RWPE2 (cell line): Measurements from ENCODE around the gene WDR47.
A peak's percentile ranks its signal among the peaks of the same experiment; 100 is the strongest.

ENCODE experiments used
- ATAC-seq: fragments of 200-7000 bp; cut with Tn5 transposase; 3 replicates; pipeline ENCODE4 v1.9.1; 2021; ENCODE audit warnings: low read depth
- DNase-seq: peaks from one replicate; pipeline ENCODE4 v3.0.0-alpha.2; 2020; ENCODE audit warnings: low spot score
- H3K27ac ChIP-seq: fragments of 450-650 bp; 2 replicates; pipeline ENCODE4 v1.5.1; 2017; ENCODE audit warnings: mild to moderate bottlenecking; ENCODE audit not compliant: poor library complexity, severe bottlenecking
- H3K27me3 ChIP-seq: fragments of 250-450 bp; sonication (Bioruptor Pico); 2 replicates; pipeline ENCODE4 v1.5.1; 2021; ENCODE audit warnings: mild to moderate bottlenecking, moderate library complexity; ENCODE audit not compliant: insufficient read depth, poor library complexity, severe bottlenecking
- H3K36me3 ChIP-seq: fragments of 250-450 bp; sonication (Bioruptor Pico); 2 replicates; pipeline ENCODE4 v1.5.1; 2020; ENCODE audit warnings: low read depth, mild to moderate bottlenecking, moderate library complexity
- H3K4me1 ChIP-seq: fragments of 250-450 bp; sonication (Bioruptor Pico); 2 replicates; pipeline ENCODE4 v1.5.1; 2021; ENCODE audit warnings: mild to moderate bottlenecking, moderate library complexity; ENCODE audit not compliant: insufficient read depth, poor library complexity, severe bottlenecking
- H3K4me3 ChIP-seq: fragments of 250-450 bp; sonication (Bioruptor Pico); 2 replicates; pipeline ENCODE4 v1.5.1; 2021; ENCODE audit warnings: mild to moderate bottlenecking, moderate library complexity; ENCODE audit not compliant: severe bottlenecking
- H3K9me3 ChIP-seq: fragments of 250-450 bp; sonication (Bioruptor Pico); 2 replicates; pipeline ENCODE4 v1.5.1; 2021; ENCODE audit warnings: mild to moderate bottlenecking, moderate library complexity; ENCODE audit not compliant: severe bottlenecking
- TF ChIP-seq, protein P1 (sequence below): fragments of 450-650 bp; IDR thresholded peaks from one replicate; pipeline ENCODE4 v1.5.1; 2017; ENCODE audit warnings: mild to moderate bottlenecking, moderate library complexity; ENCODE audit not compliant: poor library complexity, severe bottlenecking

Gene WDR47

DNA sequence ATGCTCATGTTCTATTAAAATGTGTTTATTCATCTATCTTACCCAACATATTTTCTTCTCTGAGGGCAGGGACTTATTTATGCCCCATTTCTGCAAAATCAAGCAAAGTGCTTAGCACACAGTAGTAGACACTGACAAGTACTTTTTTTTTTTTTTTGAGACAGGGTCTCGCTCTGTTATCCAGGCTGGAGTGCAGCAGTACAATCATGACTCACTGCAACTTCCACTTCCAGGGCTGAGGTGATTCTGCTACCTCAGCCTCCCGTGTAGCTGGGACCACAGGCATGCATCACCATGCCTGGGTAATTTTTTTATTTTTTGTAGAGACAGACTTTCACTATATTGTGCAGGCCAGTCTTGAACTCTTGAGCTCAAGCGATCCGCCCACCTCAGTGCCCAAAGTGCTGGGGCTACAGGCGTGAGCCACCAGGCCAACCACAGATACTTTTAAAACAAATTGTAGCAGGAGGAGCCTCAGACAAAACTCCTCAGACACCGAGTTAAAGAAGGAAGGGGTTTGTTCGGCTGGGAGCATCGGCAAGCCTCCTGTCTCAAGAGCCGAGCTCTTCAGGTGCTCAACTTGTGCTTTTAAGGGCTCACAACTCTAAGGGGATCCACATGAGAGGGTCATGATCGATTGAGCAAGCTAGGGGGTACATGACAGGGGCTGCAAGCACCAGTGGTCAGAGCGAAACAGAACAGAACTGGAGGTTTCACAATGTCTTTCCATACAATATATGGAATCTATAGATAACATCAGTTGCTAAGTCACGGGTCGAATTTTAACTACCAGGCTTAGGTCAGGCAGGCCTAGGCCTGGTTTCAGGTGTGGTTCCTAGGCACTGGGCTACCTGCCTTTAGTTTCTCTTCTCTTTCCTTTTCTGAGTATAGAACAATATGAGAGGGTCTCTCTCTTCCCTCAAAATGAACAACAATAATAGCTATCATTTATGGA is 42.9 kb upstream of the WDR47 start:
- Histone ChIP-seq H3K9me3 (no peaks in the 10 kb centered on the region), H3K36me3 (no peaks in the 10 kb centered on the region), H3K4me3 (no peak overlapping the region), H3K4me1 (no peaks in the 10 kb centered on the region), H3K27me3 (no peaks in the 10 kb centered on the region), H3K27ac (no peak overlapping the region)
- TF ChIP-seq, protein P1, sequence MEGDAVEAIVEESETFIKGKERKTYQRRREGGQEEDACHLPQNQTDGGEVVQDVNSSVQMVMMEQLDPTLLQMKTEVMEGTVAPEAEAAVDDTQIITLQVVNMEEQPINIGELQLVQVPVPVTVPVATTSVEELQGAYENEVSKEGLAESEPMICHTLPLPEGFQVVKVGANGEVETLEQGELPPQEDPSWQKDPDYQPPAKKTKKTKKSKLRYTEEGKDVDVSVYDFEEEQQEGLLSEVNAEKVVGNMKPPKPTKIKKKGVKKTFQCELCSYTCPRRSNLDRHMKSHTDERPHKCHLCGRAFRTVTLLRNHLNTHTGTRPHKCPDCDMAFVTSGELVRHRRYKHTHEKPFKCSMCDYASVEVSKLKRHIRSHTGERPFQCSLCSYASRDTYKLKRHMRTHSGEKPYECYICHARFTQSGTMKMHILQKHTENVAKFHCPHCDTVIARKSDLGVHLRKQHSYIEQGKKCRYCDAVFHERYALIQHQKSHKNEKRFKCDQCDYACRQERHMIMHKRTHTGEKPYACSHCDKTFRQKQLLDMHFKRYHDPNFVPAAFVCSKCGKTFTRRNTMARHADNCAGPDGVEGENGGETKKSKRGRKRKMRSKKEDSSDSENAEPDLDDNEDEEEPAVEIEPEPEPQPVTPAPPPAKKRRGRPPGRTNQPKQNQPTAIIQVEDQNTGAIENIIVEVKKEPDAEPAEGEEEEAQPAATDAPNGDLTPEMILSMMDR, result no peak
- ATAC-seq, result peak; percentile 48; the same call in 1 of the 3 replicates
- DNase-seq, result no peak

DNA sequence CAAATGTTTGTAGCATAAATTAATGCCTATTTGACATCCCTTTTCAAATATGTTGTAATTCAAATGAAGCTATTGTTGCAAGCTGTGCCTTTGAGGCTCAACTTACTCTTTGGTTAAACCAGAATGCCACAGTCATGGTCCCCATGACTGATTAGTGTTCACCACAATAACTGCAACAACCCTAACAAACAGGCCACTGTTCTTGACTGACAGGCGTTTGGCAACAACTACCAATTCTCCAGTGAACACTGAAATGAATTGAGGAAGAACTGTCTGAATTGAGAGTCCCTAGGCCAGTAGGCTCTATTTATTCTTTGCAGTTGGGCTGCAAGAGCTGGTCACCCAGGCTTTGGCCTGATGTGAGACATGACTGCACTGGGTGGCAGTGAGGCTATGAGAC is 42.0 kb upstream of the WDR47 start:
- Histone ChIP-seq H3K4me3 (no peak overlapping the region), H3K27ac (no peak overlapping the region), H3K4me1 (no peaks in the 10 kb centered on the region), H3K27me3 (no peaks in the 10 kb centered on the region), H3K9me3 (no peaks in the 10 kb centered on the region), H3K36me3 (no peaks in the 10 kb centered on the region)
- DNase-seq (no peak), ATAC-seq (no peak)
- TF ChIP-seq, protein P1, result no peak

DNA sequence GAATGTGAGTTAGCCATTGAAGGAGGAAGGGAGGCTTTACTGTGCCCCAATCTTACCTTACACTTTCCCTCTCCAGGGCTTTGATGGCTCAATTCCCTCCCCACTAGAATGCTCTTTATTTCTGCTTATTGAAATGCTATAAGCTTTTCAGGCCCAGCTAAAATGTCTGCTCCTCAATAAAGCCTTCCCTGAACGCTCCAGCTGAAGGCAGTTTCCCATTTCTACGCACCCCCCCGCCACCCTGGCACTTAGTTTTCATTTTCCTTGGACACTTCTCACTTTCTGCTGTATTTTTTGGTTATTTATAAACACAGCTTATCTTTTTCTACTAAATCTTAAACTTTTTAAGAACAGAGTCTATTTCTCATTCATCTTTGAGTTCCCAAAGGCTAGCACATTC is 41.6 kb upstream of the WDR47 start:
- TF ChIP-seq, protein P1, result no peak

DNA sequence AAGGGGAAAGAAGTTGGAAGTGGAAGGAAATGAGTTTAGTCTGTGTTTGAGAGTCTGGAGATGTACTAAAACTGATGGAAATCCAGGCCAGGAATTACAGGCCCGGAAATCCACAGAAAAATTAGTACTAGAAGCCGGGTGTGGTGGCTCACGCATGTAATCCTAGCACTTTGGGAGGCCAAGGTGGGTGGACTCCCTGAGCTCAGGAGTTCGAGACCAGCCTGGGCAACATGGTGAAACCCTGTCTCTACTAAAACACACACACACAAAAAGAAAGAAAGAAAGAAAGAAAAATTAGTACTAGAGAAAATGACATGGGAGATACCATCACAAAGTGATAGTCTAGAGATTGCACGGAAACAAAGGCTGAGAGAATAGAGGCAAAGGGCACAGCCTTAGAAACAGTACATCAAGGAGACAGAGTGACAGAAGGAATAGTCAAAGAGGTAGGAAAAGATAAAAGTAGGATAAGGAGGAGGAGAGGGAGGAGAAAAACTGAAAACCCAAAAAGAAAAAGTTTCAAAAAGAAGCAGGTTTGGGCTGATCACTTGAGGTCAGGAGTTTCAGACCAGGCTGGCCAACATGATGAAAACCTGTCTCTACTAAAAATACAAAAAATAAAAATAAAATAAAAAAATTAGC is 38.7 kb upstream of the WDR47 start:
- Histone ChIP-seq H3K27me3 (no peaks in the 10 kb centered on the region), H3K4me1 (no peaks in the 10 kb centered on the region), H3K9me3 (no peaks in the 10 kb centered on the region), H3K36me3 (no peaks in the 10 kb centered on the region), H3K27ac (no peak overlapping the region), H3K4me3 (no peak overlapping the region)
- ATAC-seq, result no peak
- TF ChIP-seq, protein P1, result no peak
- no peak for DNase-seq

More for the DNA sequence above, 41.6 kb upstream of the WDR47 start:
- Histone ChIP-seq H3K27me3 (no peaks in the 10 kb centered on the region), H3K4me1 (no peaks in the 10 kb centered on the region), H3K36me3 (no peaks in the 10 kb centered on the region), H3K4me3 (no peak overlapping the region), H3K27ac (no peak overlapping the region), H3K9me3 (no peaks in the 10 kb centered on the region)
- ATAC-seq (no peak), DNase-seq (no peak)
